K562 (cell line): ENCODE results near the gene KCNH2. TPM values are rescaled to one million over a fixed set of nuclear protein-coding genes. Genes with fewer than 3 reads are reported as not detected.

Source experiments
- DACH1 ChIP-seq: fragments of 450-650 bp; IDR thresholded peaks from 2 replicates; pipeline ENCODE4 v1.6.1; 2018; ENCODE audit not compliant: partially characterized antibody
- MTA1 ChIP-seq: fragments of 450-650 bp; IDR thresholded peaks from 2 replicates; pipeline ENCODE4 v1.6.1; 2017; ENCODE audit warnings: borderline replicate concordance
- ZNF175 ChIP-seq: fragments of 200-800 bp; sonication (Bioruptor generic); IDR thresholded peaks from 2 replicates; pipeline ENCODE4 v1.6.1; 2016; ENCODE audit warnings: low read depth, mild to moderate bottlenecking, missing genetic modification characterization, missing compliant biosample characterization
- ZNF589 ChIP-seq: fragments of 200-800 bp; sonication (Bioruptor generic); IDR thresholded peaks from 2 replicates; pipeline ENCODE4 v1.6.1; 2016; ENCODE audit warnings: low read depth, missing genetic modification characterization, missing compliant biosample characterization
- ZNF668 ChIP-seq: fragments of 250-450 bp; sonication (Bioruptor Pico); IDR thresholded peaks from 2 replicates; pipeline ENCODE4 v1.8.0; 2022; ENCODE audit warnings: mild to moderate bottlenecking, inconsistent platforms
- polyA plus RNA-seq, 8 experiments: library from polyadenylated mRNA; depleted of rRNA in 4 of 8; stranded (reverse) in 5 of 8; unstranded in 3 of 8; fragments of >200 nt; fragmentation: Nextera tagmentation in 2 of 8; fragmentation: Illumina TruSeq in 1 of 8; extraction: Ambion mirVana in 2 of 8; extraction: Trizol in 1 of 8; gene quantifications; 2 replicates each; pipeline versions ENCODE4 v1.2.1 to v1.2.3, GENCODE V29; 2011 to 2014; ENCODE audit warnings: inconsistent platforms in 1 of 8, missing spikeins in 1 of 8
- total RNA-seq, 7 experiments: library from RNA; depleted of rRNA in 6 of 7; stranded (reverse); fragments of >200 nt in 6 of 7; fragmentation: Illumina TruSeq in 2 of 7; extraction: Trizol in 2 of 7; gene quantifications; 2 replicates each; pipeline versions ENCODE4 v1.2.1 to v1.2.3, GENCODE V29; 2011 to 2021; ENCODE audit warnings: low replicate concordance in 1 of 7
- TF ChIP-seq, protein P1 (sequence below): fragments of 450-650 bp; IDR thresholded peaks from 2 replicates; pipeline ENCODE4 v1.6.1; 2016; ENCODE audit warnings: mild to moderate bottlenecking, moderate library complexity
- TF ChIP-seq, protein P2 (sequence below): fragments of 450-650 bp; IDR thresholded peaks from 2 replicates; pipeline ENCODE4 v1.6.1; 2018; ENCODE audit not compliant: partially characterized antibody
- TF ChIP-seq, protein P3 (sequence below): fragments of 250-450 bp; sonication (Bioruptor Pico); IDR thresholded peaks from 2 replicates; pipeline ENCODE4 v1.5.0; 2021; ENCODE audit warnings: mild to moderate bottlenecking, borderline replicate concordance

Gene KCNH2
- total and polyA plus RNA-seq, 9 of the 15 experiments (the other 6 are each of a cell fraction or from before 2014, with no cell fraction given): 18.1 to 368 (median 218) TPM

DNA sequence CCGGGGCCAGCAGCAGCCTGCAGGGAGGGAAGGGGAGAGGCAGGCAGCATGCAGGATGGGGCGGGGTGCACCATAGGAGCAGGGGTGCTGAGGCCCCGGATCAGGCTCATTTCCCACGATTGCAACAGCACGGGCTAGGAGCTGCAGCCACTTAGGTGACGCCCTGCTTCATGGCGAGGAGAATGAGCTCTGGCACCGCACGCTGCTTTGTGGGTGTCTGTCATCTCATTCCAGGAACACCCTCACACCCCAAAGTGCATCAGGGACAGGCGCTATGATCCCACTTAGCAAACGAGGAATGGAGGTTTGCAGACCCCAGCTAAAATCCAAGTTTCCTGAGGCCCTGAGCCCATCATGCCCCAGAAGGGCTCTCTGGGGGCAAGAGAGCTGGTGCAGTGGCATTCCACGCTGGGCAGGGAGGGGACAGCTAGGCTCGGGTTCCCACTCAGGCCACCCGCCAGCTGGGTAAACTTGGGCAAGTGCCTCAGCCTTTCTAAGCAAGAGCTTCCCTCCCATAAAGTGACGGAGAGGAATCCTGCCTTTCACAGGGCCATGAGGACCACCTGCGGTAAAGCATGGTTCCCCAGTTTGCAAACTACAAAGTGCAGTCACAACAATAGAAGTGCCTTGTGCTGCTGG, 9.3 kb downstream of the KCNH2 start (continued):
- TF ChIP-seq, protein P1, sequence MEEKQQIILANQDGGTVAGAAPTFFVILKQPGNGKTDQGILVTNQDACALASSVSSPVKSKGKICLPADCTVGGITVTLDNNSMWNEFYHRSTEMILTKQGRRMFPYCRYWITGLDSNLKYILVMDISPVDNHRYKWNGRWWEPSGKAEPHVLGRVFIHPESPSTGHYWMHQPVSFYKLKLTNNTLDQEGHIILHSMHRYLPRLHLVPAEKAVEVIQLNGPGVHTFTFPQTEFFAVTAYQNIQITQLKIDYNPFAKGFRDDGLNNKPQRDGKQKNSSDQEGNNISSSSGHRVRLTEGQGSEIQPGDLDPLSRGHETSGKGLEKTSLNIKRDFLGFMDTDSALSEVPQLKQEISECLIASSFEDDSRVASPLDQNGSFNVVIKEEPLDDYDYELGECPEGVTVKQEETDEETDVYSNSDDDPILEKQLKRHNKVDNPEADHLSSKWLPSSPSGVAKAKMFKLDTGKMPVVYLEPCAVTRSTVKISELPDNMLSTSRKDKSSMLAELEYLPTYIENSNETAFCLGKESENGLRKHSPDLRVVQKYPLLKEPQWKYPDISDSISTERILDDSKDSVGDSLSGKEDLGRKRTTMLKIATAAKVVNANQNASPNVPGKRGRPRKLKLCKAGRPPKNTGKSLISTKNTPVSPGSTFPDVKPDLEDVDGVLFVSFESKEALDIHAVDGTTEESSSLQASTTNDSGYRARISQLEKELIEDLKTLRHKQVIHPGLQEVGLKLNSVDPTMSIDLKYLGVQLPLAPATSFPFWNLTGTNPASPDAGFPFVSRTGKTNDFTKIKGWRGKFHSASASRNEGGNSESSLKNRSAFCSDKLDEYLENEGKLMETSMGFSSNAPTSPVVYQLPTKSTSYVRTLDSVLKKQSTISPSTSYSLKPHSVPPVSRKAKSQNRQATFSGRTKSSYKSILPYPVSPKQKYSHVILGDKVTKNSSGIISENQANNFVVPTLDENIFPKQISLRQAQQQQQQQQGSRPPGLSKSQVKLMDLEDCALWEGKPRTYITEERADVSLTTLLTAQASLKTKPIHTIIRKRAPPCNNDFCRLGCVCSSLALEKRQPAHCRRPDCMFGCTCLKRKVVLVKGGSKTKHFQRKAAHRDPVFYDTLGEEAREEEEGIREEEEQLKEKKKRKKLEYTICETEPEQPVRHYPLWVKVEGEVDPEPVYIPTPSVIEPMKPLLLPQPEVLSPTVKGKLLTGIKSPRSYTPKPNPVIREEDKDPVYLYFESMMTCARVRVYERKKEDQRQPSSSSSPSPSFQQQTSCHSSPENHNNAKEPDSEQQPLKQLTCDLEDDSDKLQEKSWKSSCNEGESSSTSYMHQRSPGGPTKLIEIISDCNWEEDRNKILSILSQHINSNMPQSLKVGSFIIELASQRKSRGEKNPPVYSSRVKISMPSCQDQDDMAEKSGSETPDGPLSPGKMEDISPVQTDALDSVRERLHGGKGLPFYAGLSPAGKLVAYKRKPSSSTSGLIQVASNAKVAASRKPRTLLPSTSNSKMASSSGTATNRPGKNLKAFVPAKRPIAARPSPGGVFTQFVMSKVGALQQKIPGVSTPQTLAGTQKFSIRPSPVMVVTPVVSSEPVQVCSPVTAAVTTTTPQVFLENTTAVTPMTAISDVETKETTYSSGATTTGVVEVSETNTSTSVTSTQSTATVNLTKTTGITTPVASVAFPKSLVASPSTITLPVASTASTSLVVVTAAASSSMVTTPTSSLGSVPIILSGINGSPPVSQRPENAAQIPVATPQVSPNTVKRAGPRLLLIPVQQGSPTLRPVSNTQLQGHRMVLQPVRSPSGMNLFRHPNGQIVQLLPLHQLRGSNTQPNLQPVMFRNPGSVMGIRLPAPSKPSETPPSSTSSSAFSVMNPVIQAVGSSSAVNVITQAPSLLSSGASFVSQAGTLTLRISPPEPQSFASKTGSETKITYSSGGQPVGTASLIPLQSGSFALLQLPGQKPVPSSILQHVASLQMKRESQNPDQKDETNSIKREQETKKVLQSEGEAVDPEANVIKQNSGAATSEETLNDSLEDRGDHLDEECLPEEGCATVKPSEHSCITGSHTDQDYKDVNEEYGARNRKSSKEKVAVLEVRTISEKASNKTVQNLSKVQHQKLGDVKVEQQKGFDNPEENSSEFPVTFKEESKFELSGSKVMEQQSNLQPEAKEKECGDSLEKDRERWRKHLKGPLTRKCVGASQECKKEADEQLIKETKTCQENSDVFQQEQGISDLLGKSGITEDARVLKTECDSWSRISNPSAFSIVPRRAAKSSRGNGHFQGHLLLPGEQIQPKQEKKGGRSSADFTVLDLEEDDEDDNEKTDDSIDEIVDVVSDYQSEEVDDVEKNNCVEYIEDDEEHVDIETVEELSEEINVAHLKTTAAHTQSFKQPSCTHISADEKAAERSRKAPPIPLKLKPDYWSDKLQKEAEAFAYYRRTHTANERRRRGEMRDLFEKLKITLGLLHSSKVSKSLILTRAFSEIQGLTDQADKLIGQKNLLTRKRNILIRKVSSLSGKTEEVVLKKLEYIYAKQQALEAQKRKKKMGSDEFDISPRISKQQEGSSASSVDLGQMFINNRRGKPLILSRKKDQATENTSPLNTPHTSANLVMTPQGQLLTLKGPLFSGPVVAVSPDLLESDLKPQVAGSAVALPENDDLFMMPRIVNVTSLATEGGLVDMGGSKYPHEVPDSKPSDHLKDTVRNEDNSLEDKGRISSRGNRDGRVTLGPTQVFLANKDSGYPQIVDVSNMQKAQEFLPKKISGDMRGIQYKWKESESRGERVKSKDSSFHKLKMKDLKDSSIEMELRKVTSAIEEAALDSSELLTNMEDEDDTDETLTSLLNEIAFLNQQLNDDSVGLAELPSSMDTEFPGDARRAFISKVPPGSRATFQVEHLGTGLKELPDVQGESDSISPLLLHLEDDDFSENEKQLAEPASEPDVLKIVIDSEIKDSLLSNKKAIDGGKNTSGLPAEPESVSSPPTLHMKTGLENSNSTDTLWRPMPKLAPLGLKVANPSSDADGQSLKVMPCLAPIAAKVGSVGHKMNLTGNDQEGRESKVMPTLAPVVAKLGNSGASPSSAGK: peak; percentile 53
- TF ChIP-seq, protein P2, sequence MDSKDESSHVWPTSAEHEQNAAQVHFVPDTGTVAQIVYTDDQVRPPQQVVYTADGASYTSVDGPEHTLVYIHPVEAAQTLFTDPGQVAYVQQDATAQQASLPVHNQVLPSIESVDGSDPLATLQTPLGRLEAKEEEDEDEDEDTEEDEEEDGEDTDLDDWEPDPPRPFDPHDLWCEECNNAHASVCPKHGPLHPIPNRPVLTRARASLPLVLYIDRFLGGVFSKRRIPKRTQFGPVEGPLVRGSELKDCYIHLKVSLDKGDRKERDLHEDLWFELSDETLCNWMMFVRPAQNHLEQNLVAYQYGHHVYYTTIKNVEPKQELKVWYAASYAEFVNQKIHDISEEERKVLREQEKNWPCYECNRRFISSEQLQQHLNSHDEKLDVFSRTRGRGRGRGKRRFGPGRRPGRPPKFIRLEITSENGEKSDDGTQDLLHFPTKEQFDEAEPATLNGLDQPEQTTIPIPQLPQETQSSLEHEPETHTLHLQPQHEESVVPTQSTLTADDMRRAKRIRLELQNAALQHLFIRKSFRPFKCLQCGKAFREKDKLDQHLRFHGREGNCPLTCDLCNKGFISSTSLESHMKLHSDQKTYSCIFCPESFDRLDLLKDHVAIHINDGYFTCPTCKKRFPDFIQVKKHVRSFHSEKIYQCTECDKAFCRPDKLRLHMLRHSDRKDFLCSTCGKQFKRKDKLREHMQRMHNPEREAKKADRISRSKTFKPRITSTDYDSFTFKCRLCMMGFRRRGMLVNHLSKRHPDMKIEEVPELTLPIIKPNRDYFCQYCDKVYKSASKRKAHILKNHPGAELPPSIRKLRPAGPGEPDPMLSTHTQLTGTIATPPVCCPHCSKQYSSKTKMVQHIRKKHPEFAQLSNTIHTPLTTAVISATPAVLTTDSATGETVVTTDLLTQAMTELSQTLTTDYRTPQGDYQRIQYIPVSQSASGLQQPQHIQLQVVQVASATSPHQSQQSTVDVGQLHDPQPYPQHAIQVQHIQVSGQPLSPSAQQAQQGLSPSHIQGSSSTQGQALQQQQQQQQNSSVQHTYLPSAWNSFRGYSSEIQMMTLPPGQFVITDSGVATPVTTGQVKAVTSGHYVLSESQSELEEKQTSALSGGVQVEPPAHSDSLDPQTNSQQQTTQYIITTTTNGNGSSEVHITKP: peak; percentile 74
- no peak for TF ChIP-seq DACH1
- TF ChIP-seq, protein P3, sequence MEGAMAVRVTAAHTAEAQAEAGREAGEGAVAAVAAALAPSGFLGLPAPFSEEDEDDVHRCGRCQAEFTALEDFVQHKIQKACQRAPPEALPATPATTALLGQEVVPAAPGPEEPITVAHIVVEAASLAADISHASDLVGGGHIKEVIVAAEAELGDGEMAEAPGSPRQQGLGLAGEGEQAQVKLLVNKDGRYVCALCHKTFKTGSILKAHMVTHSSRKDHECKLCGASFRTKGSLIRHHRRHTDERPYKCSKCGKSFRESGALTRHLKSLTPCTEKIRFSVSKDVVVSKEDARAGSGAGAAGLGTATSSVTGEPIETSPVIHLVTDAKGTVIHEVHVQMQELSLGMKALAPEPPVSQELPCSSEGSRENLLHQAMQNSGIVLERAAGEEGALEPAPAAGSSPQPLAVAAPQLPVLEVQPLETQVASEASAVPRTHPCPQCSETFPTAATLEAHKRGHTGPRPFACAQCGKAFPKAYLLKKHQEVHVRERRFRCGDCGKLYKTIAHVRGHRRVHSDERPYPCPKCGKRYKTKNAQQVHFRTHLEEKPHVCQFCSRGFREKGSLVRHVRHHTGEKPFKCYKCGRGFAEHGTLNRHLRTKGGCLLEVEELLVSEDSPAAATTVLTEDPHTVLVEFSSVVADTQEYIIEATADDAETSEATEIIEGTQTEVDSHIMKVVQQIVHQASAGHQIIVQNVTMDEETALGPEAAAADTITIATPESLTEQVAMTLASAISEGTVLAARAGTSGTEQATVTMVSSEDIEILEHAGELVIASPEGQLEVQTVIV (CRISPR knock-in tag): 0 out of 2 replicates have a peak, but pooled peaks have one; percentile 57
- TF ChIP-seq ZNF175: peak; percentile 91
- TF ChIP-seq ZNF668 (CRISPR knock-in tag): 0 out of 2 replicates have a peak, but pooled peaks have one; percentile 12
- TF ChIP-seq MTA1: peak; percentile 23; the same call in 1 of the 2 replicates
- TF ChIP-seq ZNF589 (CRISPR knock-in tag): peak; percentile 84
